ENCODE results near the gene PDIK1L. TPM values are rescaled to one million over a fixed set of nuclear protein-coding genes. Genes with fewer than 3 reads are reported as not detected.

The PDIK1L gene
- total and polyA plus RNA-seq, 2 donors, result 6.1 to 11.9 TPM

DNA sequence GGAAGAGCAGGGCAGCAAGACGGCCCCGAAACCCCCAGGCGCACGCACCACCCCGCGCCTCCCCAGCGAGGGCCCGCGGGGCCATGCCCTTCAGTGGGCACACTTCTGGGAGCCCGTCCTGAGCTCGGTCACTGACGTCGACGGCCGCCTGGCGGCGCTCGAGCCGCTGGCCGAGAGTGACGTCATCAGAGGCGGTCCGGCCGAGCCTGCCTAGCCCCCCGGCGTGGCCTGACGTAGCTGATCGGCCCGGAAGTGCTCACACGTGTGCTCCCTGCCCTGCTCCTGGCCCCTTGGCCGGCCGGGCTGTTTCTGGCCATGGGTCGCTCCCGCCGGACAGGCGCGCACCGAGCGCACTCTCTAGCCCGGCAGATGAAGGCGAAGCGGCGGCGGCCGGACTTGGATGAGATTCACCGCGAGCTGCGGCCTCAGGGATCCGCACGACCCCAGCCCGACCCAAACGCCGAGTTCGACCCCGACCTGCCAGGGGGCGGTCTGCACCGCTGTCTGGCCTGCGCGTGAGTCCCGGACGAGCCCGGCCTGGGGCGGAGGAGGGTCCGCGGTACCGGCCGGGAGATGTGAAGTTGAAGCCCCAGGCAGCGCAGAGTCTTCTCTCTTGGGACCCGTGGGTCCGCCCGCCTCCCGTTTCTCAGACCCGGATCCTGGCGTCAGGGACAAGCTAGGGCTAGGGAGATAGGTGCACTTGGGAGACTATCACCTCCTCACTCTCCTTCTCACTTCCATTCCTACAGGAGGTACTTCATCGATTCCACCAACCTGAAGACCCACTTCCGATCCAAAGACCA is 58.2 kb downstream of the PDIK1L start, which contains the start of gene ZNF593:
Gene ZNF593, plus strand, starts transcription at position 240 of the 803 bp plus-strand sequence. Its CDS starts 76 bp downstream, at position 316.
- 2% methylated on average over 76 of the region's 76 CpGs for WGBS

DNA sequence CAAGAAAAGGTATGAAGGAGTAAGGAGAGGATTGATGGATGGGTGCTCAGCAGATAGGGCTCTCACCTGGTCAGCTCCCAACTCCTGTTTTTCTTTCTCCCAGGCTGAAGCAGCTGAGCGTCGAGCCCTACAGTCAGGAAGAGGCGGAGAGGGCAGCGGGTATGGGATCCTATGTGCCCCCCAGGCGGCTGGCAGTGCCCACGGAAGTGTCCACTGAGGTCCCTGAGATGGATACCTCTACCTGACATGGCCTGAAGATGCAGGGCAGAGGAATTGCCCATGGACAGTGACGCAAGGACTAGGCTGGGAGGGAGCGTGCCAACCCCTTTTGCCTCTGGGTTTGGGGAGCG is 58.8 kb downstream of the PDIK1L start:
- no peak overlapping the region for H3K27ac ChIP-seq (ENCODE audit: low read depth in 1 of 2, low read length in 1 of 2)
- 90% methylated on average over 9 of the region's 9 CpGs for WGBS
- no peak for DNase-seq (ENCODE audit: low read depth in 6 of 9, low spot score in 9 of 9)

More for the DNA sequence above, 58.2 kb downstream of the PDIK1L start, which contains the start of gene ZNF593:
- Histone ChIP-seq H3K9me3 (ENCODE audit: control insufficient read depth in 2 of 2, insufficient read depth in 1 of 2, low read length in 1 of 2) (no peaks in the 10 kb centered on the region), H3K27ac (ENCODE audit: low read depth in 1 of 2, low read length in 1 of 2) (peak within 1 kb of the TSS in 1 of 2 donors; percentile 68), H3K4me3 (ENCODE audit: low read length in 2 of 2) (peak within 1 kb of the TSS; percentile 67 to 87), H3K4me1 (ENCODE audit: control insufficient read depth in 2 of 2, insufficient read depth in 2 of 2, low read length in 2 of 2) (peaks cover 10 to 27% of the 10 kb centered on the region in 2 donors), H3K36me3 (ENCODE audit: control insufficient read depth in 2 of 2, insufficient read depth in 2 of 2, low read length in 1 of 2) (peaks cover 2 to 3% of the 10 kb centered on the region in 2 donors), H3K27me3 (ENCODE audit: control insufficient read depth in 2 of 2, insufficient read depth in 1 of 2, low read length in 1 of 2) (peaks cover under 1 to 27% of the 10 kb centered on the region in 2 donors)
- peak in 6 of 9 donors; percentile 49 to 77 (median 63) for DNase-seq (ENCODE audit: low read depth in 6 of 9, low spot score in 9 of 9)

DNA sequence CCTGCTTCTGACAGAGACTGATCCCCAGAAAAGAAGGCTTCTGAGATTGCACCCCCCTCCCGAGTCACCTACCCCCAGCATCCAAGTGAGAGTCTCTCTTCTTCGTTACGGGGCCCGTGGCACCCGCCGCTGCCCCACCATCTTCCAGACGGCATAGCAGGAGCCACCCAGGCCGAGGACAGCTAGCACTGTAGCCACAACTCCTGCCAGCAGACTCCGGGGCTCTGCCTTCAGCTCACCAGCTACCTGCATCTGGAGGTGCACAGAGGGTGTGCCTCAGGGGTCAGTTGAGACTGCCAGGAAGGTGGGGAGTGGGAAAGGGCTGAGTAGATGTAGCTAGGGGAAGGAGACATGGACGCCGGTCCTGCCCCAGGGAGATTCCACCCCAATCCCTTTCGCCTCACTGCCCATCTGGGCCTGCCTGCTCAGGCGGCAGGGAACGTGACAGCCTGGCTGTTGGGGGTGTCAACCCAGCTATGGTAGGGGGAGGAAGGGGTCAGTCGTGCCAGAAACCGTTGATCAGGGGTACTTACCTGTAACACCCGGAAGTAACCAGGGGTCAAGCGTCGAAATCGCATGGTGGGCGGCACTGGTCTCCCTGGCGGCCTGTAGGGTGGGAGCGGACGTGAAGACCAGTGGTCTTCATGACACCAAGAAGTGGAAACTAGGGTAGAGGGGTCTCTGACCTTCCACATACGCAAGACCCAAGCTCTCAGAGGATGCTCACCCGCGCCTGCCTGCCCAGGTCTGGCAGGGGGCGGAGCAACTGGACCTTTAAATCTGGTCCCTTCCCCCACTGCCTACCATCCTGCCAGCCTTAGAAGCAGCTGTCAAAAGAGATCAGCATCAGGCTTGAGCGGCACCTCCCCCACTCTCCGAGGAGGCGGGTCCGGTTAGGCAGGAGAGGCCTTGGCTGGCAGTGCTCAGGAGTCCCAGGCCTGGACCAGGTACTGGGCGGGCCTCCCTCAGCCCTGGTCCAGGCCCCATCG is 59.8 kb downstream of the PDIK1L start, which contains the start of gene ZNF593OS:
Gene ZNF593OS, minus strand, starts transcription at position 749 of the 989 bp plus-strand sequence. Its CDS starts 171 bp downstream, at position 578.
- Histone ChIP-seq H3K4me1 (ENCODE audit: control insufficient read depth in 2 of 2, insufficient read depth in 2 of 2, low read length in 2 of 2) (peaks cover 10 to 26% of the 10 kb centered on the region in 2 donors), H3K4me3 (ENCODE audit: low read length in 2 of 2) (no peak within 1 kb of the TSS), H3K27ac (ENCODE audit: low read depth in 1 of 2, low read length in 1 of 2) (no peak within 1 kb of the TSS), H3K36me3 (ENCODE audit: control insufficient read depth in 2 of 2, insufficient read depth in 2 of 2, low read length in 1 of 2) (peaks cover 2 to 3% of the 10 kb centered on the region in 2 donors), H3K9me3 (ENCODE audit: control insufficient read depth in 2 of 2, insufficient read depth in 1 of 2, low read length in 1 of 2) (no peaks in the 10 kb centered on the region), H3K27me3 (ENCODE audit: control insufficient read depth in 2 of 2, insufficient read depth in 1 of 2, low read length in 1 of 2) (peaks cover 0 to 18% of the 10 kb centered on the region in 2 donors)
- 97% methylated on average over 34 of the region's 34 CpGs for WGBS
- no peak for DNase-seq (ENCODE audit: low read depth in 6 of 9, low spot score in 9 of 9)

More for the DNA sequence above, 58.8 kb downstream of the PDIK1L start:
- Histone ChIP-seq H3K9me3 (ENCODE audit: control insufficient read depth in 2 of 2, insufficient read depth in 1 of 2, low read length in 1 of 2) (no peaks in the 10 kb centered on the region), H3K4me3 (ENCODE audit: low read length in 2 of 2) (peak overlapping the region; percentile 67 to 87), H3K36me3 (ENCODE audit: control insufficient read depth in 2 of 2, insufficient read depth in 2 of 2, low read length in 1 of 2) (peaks cover 2 to 3% of the 10 kb centered on the region in 2 donors), H3K27me3 (ENCODE audit: control insufficient read depth in 2 of 2, insufficient read depth in 1 of 2, low read length in 1 of 2) (peaks cover 0 to 24% of the 10 kb centered on the region in 2 donors), H3K4me1 (ENCODE audit: control insufficient read depth in 2 of 2, insufficient read depth in 2 of 2, low read length in 2 of 2) (peaks cover 10 to 27% of the 10 kb centered on the region in 2 donors)

Other genes starting within 250 kb of the PDIK1L start
- gene PAQR7, start 236.1 kb upstream of the PDIK1L start, total RNA-seq, result 2.5 TPM
- 2.9 TPM for gene PAQR7, start 236.1 kb upstream of the PDIK1L start, polyA plus RNA-seq
- 1,468 TPM for gene STMN1, start 205.4 kb upstream of the PDIK1L start, total RNA-seq
- 472 TPM for gene STMN1, start 205.4 kb upstream of the PDIK1L start, polyA plus RNA-seq
- gene PAFAH2, start 113.8 kb upstream of the PDIK1L start, total RNA-seq, result 73.1 TPM
- 28.2 TPM for gene PAFAH2, start 113.8 kb upstream of the PDIK1L start, polyA plus RNA-seq
- 0.09 TPM for gene EXTL1, start 90.0 kb upstream of the PDIK1L start, total RNA-seq
- 0.14 TPM for gene EXTL1, start 90.0 kb upstream of the PDIK1L start, polyA plus RNA-seq
- gene SLC30A2, start 65.7 kb upstream of the PDIK1L start, total RNA-seq, result 0.05 TPM
- 0.41 TPM for gene SLC30A2, start 65.7 kb upstream of the PDIK1L start, polyA plus RNA-seq
- 0.09 TPM for gene TRIM63, start 44.2 kb upstream of the PDIK1L start, total RNA-seq
- gene TRIM63, start 44.2 kb upstream of the PDIK1L start, polyA plus RNA-seq, result 1.0 TPM
- gene FAM110D, start 47.3 kb downstream of the PDIK1L start, total RNA-seq, result 0.38 TPM
- 2.4 TPM for gene FAM110D, start 47.3 kb downstream of the PDIK1L start, polyA plus RNA-seq
- gene C1orf232, start 57.1 kb downstream of the PDIK1L start, total RNA-seq, result not detected
- not detected for gene C1orf232, start 57.1 kb downstream of the PDIK1L start, polyA plus RNA-seq
- gene ZNF593, start 58.1 kb downstream of the PDIK1L start, total RNA-seq, result 17.4 TPM
- 79.0 TPM for gene ZNF593, start 58.1 kb downstream of the PDIK1L start, polyA plus RNA-seq
- not detected for gene ZNF593OS, start 60.0 kb downstream of the PDIK1L start, total RNA-seq
- 0.87 TPM for gene ZNF593OS, start 60.0 kb downstream of the PDIK1L start, polyA plus RNA-seq
- 1.1 TPM for gene CNKSR1, start 65.7 kb downstream of the PDIK1L start, total RNA-seq
- gene CNKSR1, start 65.7 kb downstream of the PDIK1L start, polyA plus RNA-seq, result 9.5 TPM
- not detected for gene CATSPER4, start 78.8 kb downstream of the PDIK1L start, total RNA-seq
- gene CATSPER4, start 78.8 kb downstream of the PDIK1L start, polyA plus RNA-seq, result 0.07 TPM
- 18.7 TPM for gene CEP85, start 122.4 kb downstream of the PDIK1L start, total RNA-seq
- gene CEP85, start 122.4 kb downstream of the PDIK1L start, polyA plus RNA-seq, result 9.7 TPM
- gene SH3BGRL3, start 168.3 kb downstream of the PDIK1L start, total RNA-seq, result 43.3 TPM
- gene SH3BGRL3, start 168.3 kb downstream of the PDIK1L start, polyA plus RNA-seq, result 261 TPM
- 12.7 TPM for gene UBXN11, start 194.8 kb downstream of the PDIK1L start, total RNA-seq
- 42.7 TPM for gene UBXN11, start 194.8 kb downstream of the PDIK1L start, polyA plus RNA-seq
- gene CD52, start 206.1 kb downstream of the PDIK1L start, total RNA-seq, result 1,020 TPM
- 1,113 TPM for gene CD52, start 206.1 kb downstream of the PDIK1L start, polyA plus RNA-seq
- 0.76 TPM for gene CRYBG2, start 242.3 kb downstream of the PDIK1L start, total RNA-seq
- gene CRYBG2, start 242.3 kb downstream of the PDIK1L start, polyA plus RNA-seq, result 7.3 TPM

Data from thymus (tissue), 11 donors.